ENCODE measurements around the gene SIRPG. TPM values are rescaled to one million over a fixed set of nuclear protein-coding genes. Genes with fewer than 3 reads are reported as not detected.
A peak's percentile ranks its signal among the peaks of the same experiment; 100 is the strongest.
"Not testable (repeated sequence)": the region's sequence is repeated elsewhere in the genome, so short reads cannot be mapped to it uniquely, and the experiment has no call there.

SIRPG gene
- total RNA-seq, 1 donor, result 6.8 TPM

DNA sequence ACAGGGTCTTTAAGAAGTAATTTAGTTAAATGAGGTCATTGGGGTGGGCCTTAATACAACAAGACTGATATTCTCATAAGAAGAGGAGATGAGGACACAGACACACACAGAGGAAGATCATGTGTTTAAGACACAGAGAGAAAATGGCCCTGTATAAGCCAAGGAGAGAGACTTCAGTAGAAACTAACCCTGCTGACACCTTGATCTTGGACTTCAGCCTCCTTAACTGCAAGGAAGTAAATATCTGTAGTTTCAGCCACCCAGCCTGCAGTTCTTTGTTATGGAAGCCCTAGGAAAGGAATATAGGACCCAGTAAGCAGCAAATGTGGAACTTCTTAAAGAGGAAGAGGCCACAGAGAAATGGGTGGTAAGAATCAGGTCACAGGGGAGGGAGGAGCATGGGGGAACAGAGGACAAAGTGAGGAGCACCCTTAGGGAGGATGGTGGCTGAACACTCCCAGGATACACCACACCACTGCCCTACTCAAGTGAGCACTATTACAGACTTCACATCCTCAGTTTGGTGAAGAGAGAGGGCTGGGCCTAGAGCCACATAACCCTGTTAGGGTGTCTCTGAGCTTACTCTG, 38.5 kb downstream of the SIRPG start:
- Histone ChIP-seq H3K27me3 (ENCODE audit: insufficient read depth, low read length) (no peaks in the 10 kb centered on the region), H3K9me3 (ENCODE audit: low read depth, low read length) (no peaks in the 10 kb centered on the region), H3K4me1 (ENCODE audit: insufficient read depth, low read length) (peaks cover 78% of the 10 kb centered on the region), H3K4me3 (ENCODE audit: low read length) (peak overlapping the region; percentile 48)

DNA sequence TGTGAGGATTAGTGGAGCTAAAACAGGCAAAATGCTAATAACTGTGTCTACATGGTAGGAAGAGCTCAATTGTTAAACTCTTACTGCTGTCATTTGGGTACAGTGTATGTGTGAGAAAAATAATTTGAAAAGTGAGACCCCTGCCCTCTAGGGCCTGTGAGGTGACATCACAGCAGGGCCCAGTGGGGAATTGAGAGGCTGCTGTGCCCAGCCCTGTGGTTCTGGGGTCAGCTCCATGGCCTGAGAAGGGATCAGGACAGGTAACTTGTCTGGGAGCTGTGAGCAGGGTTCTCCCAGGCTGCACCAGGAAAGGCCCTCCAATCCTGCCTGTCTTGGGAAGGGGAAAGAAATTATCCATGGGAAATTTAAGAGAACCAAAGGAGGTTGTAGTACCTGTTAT, 39.1 kb downstream of the SIRPG start:
- Histone ChIP-seq H3K9me3 (ENCODE audit: low read depth, low read length) (no peaks in the 10 kb centered on the region), H3K4me3 (ENCODE audit: low read length) (peak overlapping the region; percentile 48), H3K27me3 (ENCODE audit: insufficient read depth, low read length) (no peaks in the 10 kb centered on the region), H3K4me1 (ENCODE audit: insufficient read depth, low read length) (peaks cover 72% of the 10 kb centered on the region)

DNA sequence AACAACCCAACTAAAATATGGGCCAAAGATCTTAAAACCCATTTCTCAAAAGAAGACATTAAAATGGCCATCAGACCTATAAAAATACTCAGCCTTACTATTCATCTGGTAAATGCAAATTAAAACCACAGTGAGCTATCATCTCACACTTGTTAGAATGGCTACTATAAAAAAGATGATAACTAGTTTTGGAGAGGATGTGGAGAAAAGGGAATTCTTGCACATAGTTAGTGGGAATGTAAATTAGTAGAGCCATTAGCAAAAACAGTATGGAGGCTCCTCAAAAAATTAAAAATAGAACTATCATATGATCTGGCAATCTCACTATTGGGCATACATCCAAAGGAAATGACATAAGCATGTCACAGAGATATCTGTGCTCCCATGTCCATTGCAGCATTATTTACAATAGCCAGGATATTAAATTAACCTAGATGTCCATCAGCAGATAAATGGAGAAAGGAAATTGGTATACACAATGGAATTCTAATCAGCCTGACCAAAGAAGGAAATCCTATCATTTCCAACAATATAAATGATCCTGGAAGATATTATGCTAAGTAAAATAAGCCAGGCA, 40.6 kb downstream of the SIRPG start:
- Histone ChIP-seq H3K4me1 (ENCODE audit: insufficient read depth, low read length) (peaks cover 59% of the 10 kb centered on the region), H3K9me3 (ENCODE audit: low read depth, low read length) (no peaks in the 10 kb centered on the region), H3K4me3 (ENCODE audit: low read length) (peak overlapping the region; percentile 7), H3K27me3 (ENCODE audit: insufficient read depth, low read length) (no peaks in the 10 kb centered on the region)

DNA sequence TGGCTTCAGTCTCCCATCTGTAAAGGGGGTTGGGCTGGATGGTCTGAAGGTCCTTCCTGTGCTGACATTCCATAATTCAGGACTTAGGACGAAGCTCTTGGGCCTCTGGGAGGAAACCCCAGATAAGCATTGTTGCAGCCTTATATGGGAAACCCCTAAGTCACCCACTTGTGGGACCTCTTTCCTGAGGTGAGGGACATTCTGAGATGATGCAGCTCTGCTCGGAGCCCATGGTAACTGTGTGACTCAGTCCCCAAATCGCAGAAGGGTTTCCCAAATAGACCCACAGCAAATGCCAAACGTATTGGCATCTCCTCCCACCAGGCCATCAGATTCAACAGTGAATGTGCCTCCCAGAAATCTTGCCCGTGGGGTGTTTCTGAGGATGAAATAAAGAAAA, 47.2 kb downstream of the SIRPG start:
- H3K4me1 ChIP-seq (ENCODE audit: insufficient read depth, low read length), result peaks cover 12% of the 10 kb centered on the region
- not testable (repeated sequence) for H3K9me3 ChIP-seq (ENCODE audit: low read depth, low read length); H3K27me3 ChIP-seq (ENCODE audit: insufficient read depth, low read length); H3K4me3 ChIP-seq (ENCODE audit: low read length)

DNA sequence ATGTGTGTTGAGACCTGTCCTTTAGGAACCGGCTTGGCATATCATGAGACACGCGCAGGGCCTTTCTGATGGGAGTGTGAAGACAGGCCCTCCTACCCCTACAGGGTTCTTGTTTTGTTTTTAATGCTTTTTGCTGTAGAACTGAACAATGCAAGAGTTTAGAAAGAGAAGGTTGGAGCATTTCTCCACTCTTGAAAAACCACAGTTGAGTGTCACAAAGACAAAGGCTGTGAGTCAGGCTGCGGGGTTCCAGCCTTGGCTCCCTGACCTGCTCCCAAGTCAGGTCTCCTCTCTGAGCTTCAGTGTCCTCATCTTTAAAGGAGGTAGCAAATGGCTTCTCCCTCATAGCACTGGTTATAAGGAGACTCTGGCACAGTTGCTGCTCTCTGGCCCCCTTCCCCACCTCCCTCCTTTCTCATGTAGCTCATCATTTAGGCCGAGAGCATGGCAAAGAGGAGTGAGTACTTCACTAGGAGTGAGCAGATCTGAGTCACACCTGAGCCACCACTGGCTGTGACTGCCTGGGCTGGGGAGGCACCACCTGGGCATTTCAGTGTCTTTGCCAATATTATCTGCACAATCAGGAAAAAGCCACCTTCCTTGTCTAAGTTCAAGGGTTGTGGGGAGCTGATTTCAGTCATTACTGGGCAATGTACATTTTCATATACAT, 48.8 kb downstream of the SIRPG start:
- H3K4me1 ChIP-seq (ENCODE audit: insufficient read depth, low read length); H3K4me3 ChIP-seq (ENCODE audit: low read length): not testable (repeated sequence)

DNA sequence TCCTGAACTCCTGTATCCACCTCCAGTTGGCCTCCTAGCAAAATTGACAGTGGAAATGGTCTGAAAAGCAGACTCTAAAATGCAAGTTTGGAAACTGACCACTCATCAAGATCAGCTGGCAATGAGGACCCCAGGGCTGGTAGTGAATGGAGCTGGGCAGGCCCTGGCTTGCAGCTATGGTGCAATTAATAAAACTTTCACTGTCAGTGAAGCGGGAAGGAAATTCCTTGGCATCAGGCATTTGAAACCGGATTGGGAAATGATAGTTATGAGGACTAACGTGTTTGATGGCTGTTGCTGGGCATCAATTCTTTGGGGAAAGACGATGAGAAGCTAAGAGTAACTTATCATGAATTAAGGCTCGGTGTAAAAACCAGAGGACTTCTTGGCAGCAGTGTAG, 56.8 kb downstream of the SIRPG start:
- no peaks in the 10 kb centered on the region for H3K4me1 ChIP-seq (ENCODE audit: insufficient read depth, low read length)
- no peak overlapping the region for H3K4me3 ChIP-seq (ENCODE audit: low read length)
- H3K27me3 ChIP-seq (ENCODE audit: insufficient read depth, low read length), result no peaks in the 10 kb centered on the region
- H3K9me3 ChIP-seq (ENCODE audit: low read depth, low read length), result no peaks in the 10 kb centered on the region

More for the DNA sequence above, 48.8 kb downstream of the SIRPG start:
- not testable (repeated sequence) for H3K9me3 ChIP-seq (ENCODE audit: low read depth, low read length); H3K27me3 ChIP-seq (ENCODE audit: insufficient read depth, low read length)

DNA sequence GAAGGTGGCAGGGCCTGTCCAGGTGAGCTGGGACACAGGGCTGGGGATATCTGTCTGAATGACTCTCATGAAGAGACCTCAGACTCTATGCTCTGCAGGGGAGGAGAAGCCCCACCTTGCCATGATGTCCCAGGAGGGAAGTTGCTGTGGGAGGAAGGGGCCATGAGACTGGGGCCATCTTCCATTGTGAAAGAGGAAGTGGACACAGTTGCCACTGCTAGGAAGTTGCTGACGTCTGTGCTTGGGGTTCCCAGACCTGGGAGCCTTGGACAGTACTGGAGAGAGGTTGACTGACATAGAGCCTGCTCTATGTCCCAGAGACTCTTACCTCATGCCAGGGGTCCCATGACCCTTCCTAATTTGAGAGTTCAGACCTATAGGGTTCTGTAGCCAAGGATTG, 62.2 kb downstream of the SIRPG start:
- Histone ChIP-seq H3K27me3 (ENCODE audit: insufficient read depth, low read length) (no peaks in the 10 kb centered on the region), H3K4me1 (ENCODE audit: insufficient read depth, low read length) (no peaks in the 10 kb centered on the region), H3K9me3 (ENCODE audit: low read depth, low read length) (no peaks in the 10 kb centered on the region), H3K4me3 (ENCODE audit: low read length) (no peak overlapping the region)

DNA sequence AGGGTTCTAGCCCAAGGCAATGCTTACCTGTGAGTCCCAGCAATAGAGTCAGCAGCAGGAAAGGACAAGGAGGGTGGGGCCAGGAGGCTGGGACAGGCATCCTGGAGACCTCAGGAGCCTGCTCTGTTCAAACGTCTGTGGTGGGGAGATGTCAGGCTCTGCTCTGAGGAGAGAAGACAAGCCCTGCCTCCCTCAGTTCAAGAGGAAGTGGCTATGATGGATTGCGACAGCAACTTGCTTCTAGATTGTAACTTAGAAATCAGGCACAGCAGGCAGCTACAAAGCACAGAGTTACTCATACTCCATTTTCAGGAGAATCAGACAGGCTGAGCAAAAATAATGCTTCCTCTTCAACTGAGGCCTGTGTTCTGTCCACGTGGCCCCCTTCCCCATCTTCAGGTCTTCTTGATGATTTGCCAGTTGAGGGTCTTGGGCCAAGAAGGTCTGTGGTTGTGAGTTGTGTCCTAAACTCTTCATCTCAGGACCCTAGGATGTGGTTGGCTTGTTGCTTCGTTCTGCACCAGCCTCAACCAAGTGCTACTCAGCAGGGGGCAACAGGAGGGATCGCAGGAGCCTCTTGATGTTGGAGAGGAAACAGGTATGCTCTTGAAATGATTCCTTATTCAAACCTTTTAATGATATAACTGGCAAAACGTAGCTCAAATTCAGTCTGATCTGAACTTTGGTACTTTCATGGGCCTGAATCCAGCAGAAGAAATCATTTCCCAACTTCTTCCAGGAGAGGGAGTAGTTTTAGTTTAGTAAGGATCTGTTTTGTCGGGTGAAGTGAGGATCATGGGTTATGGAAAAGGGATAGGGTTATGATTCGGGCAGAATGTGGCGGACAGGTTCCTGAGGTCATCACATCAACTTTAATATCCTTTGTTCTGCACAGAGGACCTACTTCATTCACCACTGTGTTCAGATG, 68.8 kb downstream of the SIRPG start:
- no peak overlapping the region for H3K4me3 ChIP-seq (ENCODE audit: low read length)
- H3K9me3 ChIP-seq (ENCODE audit: low read depth, low read length), result no peaks in the 10 kb centered on the region
- no peaks in the 10 kb centered on the region for H3K4me1 ChIP-seq (ENCODE audit: insufficient read depth, low read length)
- H3K27me3 ChIP-seq (ENCODE audit: insufficient read depth, low read length), result no peaks in the 10 kb centered on the region

DNA sequence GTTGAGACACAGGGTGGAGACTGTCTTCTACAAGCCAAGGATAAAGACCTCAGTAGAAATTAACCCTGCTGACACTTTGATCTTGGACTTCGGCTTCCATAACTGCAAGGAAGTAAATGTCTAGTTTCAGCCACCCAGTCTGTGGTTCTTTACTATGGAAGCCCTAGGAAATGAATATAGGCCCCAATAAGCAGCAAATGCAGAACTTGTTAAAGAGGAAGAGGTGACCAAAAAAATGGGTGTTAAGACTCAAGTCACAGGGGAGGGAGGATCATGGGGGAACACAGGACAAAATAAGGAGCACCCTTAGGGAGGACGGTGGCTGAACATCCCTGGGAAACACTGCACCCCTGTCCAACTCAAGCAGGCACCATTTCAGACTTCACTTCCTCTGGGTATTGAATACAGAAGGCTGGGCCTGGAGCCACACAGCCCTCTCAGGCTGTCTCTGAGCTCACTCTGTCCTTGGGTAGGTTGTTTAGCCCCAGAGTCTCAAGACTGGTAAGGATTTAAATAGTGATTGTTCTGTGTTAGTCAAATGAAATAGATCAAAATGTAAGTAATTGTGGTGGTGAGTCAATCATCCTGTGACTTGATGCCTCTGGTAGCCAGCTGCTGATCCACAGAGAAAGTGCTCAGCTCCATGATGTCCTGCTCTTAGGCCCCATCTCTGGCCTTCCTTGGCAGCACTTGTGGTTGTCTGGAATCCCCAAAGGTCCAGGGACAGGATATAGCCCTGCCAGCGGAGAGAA, 69.6 kb downstream of the SIRPG start:
- Histone ChIP-seq H3K4me3 (ENCODE audit: low read length) (no peak overlapping the region), H3K9me3 (ENCODE audit: low read depth, low read length) (no peaks in the 10 kb centered on the region), H3K4me1 (ENCODE audit: insufficient read depth, low read length) (no peaks in the 10 kb centered on the region), H3K27me3 (ENCODE audit: insufficient read depth, low read length) (no peaks in the 10 kb centered on the region)

DNA sequence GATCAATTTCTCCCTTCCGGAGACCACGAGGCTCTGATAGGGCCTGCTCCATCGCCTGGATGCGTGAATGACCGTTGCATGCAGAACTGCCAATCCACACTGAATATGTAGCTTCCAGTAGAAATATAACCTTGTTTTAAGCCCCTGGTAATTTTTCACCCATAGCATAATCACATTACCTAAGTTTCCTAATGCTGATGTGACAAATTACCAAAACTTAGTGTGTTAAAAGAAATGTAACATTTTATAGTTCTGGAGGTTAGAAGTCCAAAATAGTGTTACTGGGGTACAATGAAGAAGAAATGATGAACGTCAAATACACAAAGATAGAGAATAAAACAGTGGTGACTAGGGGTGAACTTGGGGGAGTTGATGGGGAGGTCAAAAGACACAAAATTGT, 78.1 kb downstream of the SIRPG start:
- Histone ChIP-seq H3K9me3 (ENCODE audit: low read depth, low read length) (no peaks in the 10 kb centered on the region), H3K4me1 (ENCODE audit: insufficient read depth, low read length) (peaks cover 21% of the 10 kb centered on the region), H3K27me3 (ENCODE audit: insufficient read depth, low read length) (no peaks in the 10 kb centered on the region)

More for the DNA sequence above, 78.1 kb downstream of the SIRPG start:
- H3K4me3 ChIP-seq (ENCODE audit: low read length), result no peak overlapping the region

Other genes starting within 250 kb of the SIRPG start
- gene NSFL1C, start 190.9 kb downstream of the SIRPG start, total RNA-seq, result 28.1 TPM
- gene SIRPB2, start 166.4 kb downstream of the SIRPG start, total RNA-seq, result 8.8 TPM
- 0.42 TPM for gene SIRPD, start 100.1 kb downstream of the SIRPG start, total RNA-seq
- 22.8 TPM for gene SIRPB1, start 37.8 kb downstream of the SIRPG start, total RNA-seq
- gene SIRPA, start 237.6 kb upstream of the SIRPG start, total RNA-seq, result 23.6 TPM

All from mononuclear cell (primary cell).